OCI-LY3 (cell line): ENCODE data around the gene C5.

Source experiments
- CTCF ChIP-seq: fragments of 200-600, 300-600 bp; sonication (generic); IDR thresholded peaks from 2 replicates; pipeline ENCODE4 v1.5.1; 2014; ENCODE audit warnings: antibody characterized with exemption, low read length, low read depth
- EZH2phosphoT487 ChIP-seq: fragments of 200-600 bp; shearing (Covaris generic); IDR thresholded peaks from 2 replicates; pipeline ENCODE4 v1.6.1; 2018; ENCODE audit warnings: antibody characterized with exemption, mixed run types, low read depth

DNA sequence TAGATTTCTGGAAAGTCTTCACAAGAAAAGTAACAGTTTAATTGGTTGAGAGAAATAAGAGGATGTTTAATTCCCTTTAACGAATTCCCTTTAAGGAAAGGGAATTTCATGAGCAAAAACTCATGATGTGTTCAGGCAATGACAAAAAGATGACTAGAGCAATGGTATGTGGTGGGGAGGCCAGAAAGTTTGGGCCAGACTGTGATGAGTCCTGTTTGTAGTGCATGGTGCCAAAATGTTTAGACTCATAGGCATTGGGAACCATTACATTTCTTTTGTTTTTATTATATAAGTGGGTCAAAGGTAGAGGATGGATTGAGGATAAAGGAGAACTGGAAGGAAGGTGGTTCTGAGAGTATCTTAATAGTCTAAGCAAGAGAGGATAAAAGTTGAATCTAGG is 35.6 kb upstream of the C5 start:
- no peak for TF ChIP-seq CTCF
- no peak for TF ChIP-seq EZH2phosphoT487
